ENCODE results near the gene BSN. TPM values are rescaled to one million over a fixed set of nuclear protein-coding genes. Genes with fewer than 3 reads are reported as not detected.

BSN gene
- total and polyA plus RNA-seq, 2 experiments from 2014 or later, result under 0.01 to 0.03 TPM

- Histone ChIP-seq H3K9me2 (ENCODE audit: insufficient read depth) (no peaks in the 10 kb centered on the region), H3K9me3 (ENCODE audit: low read depth) (no peaks in the 10 kb centered on the region), H3K27ac (no peak overlapping the region), H3F3A (ENCODE audit: insufficient read depth) (no peaks in the 10 kb centered on the region), H3K4me2 (ENCODE audit: unreplicated experiment) (no peak overlapping the region), H3K4me1 (ENCODE audit: insufficient read depth) (no peaks in the 10 kb centered on the region), H2AFZ (no peak overlapping the region), H3K79me2 (ENCODE audit: insufficient read depth) (no peaks in the 10 kb centered on the region), H3K9ac (no peak overlapping the region), H3K36me3 (ENCODE audit: low read depth) (no peaks in the 10 kb centered on the region), H3K27me3 (replicated peaks; ENCODE audit: insufficient read depth) (0 out of 2 replicates have a peak, but pooled peaks cover 10% of the 10 kb centered on the region), H3K4me3 (no peak overlapping the region), H4K20me1 (ENCODE audit: insufficient read depth) (no peaks in the 10 kb centered on the region)
- TF ChIP-seq EZH2phosphoT487 (IDR thresholded peaks at IDR 0.05; ENCODE audit: insufficient read depth, low read depth) (no peak), EZH2 (IDR thresholded peaks at IDR 0.05; ENCODE audit: insufficient read depth, poor library complexity, severe bottlenecking) (no peak)
- WGBS, 2 experiments (ENCODE audit: low coverage in 1 of 2, low lambda C conversion rate in 2 of 2, missing lambda C conversion rate in 2 of 2), result 64 to 66% methylated on average over 14 of the region's 14 CpGs
- DNase-seq, result peak; percentile 15
- in situ Hi-C loops (cut with MboI), result no loop called here
Measured at GRCh38 chr3:49661281-49661680, 107.0 kb downstream of the BSN start.

- no peaks in the 10 kb centered on the region for H4K20me1 ChIP-seq (ENCODE audit: insufficient read depth)
- no peaks in the 10 kb centered on the region for H3K4me1 ChIP-seq (ENCODE audit: insufficient read depth)
- TF ChIP-seq EZH2 (IDR thresholded peaks at IDR 0.05; ENCODE audit: insufficient read depth, poor library complexity, severe bottlenecking) (no peak), EZH2phosphoT487 (IDR thresholded peaks at IDR 0.05; ENCODE audit: insufficient read depth, low read depth) (no peak)
- 76 to 85% methylated on average over 19 to 22 of the region's 22 CpGs for WGBS, 2 experiments (ENCODE audit: low coverage in 1 of 2, low lambda C conversion rate in 2 of 2, missing lambda C conversion rate in 2 of 2)
- no peaks in the 10 kb centered on the region for H3K36me3 ChIP-seq (ENCODE audit: low read depth)
- H3K27me3 ChIP-seq (replicated peaks; ENCODE audit: insufficient read depth), result 0 out of 2 replicates have a peak, but pooled peaks cover 3% of the 10 kb centered on the region
- no peaks in the 10 kb centered on the region for H3F3A ChIP-seq (ENCODE audit: insufficient read depth)
- H3K27ac ChIP-seq, result no peak overlapping the region
- no peak overlapping the region for H3K4me3 ChIP-seq
- DNase-seq, result no peak
- no peaks in the 10 kb centered on the region for H3K9me3 ChIP-seq (ENCODE audit: low read depth)
- no peak overlapping the region for H3K4me2 ChIP-seq (ENCODE audit: unreplicated experiment)
- no peak overlapping the region for H2AFZ ChIP-seq
- H3K79me2 ChIP-seq (ENCODE audit: insufficient read depth), result no peaks in the 10 kb centered on the region
- H3K9ac ChIP-seq, result no peak overlapping the region
- H3K9me2 ChIP-seq (ENCODE audit: insufficient read depth), result no peaks in the 10 kb centered on the region
- in situ Hi-C loops (cut with MboI), result no loop called here
Measured at GRCh38 chr3:49662021-49662420, 107.7 kb downstream of the BSN start.

GRCh38 chr3:49662720-49663413 is 108.6 kb downstream of the BSN start:
- Histone ChIP-seq H2AFZ (no peak overlapping the region), H3K4me1 (ENCODE audit: insufficient read depth) (no peaks in the 10 kb centered on the region), H4K20me1 (ENCODE audit: insufficient read depth) (no peaks in the 10 kb centered on the region), H3F3A (ENCODE audit: insufficient read depth) (no peaks in the 10 kb centered on the region), H3K4me3 (no peak overlapping the region), H3K27me3 (replicated peaks; ENCODE audit: insufficient read depth) (no peaks in the 10 kb centered on the region), H3K27ac (no peak overlapping the region), H3K79me2 (ENCODE audit: insufficient read depth) (no peaks in the 10 kb centered on the region), H3K9me2 (ENCODE audit: insufficient read depth) (no peaks in the 10 kb centered on the region), H3K9ac (no peak overlapping the region), H3K36me3 (ENCODE audit: low read depth) (no peaks in the 10 kb centered on the region), H3K9me3 (ENCODE audit: low read depth) (no peaks in the 10 kb centered on the region), H3K4me2 (ENCODE audit: unreplicated experiment) (no peak overlapping the region)
- TF ChIP-seq EZH2phosphoT487 (IDR thresholded peaks at IDR 0.05; ENCODE audit: insufficient read depth, low read depth), result no peak
- no peak for TF ChIP-seq EZH2 (IDR thresholded peaks at IDR 0.05; ENCODE audit: insufficient read depth, poor library complexity, severe bottlenecking)
- in situ Hi-C loops (cut with MboI), result no loop called here
- DNase-seq, result no peak
- 86 to 89% methylated on average over 29 to 32 of the region's 34 CpGs for WGBS, 2 experiments (ENCODE audit: low coverage in 1 of 2, low lambda C conversion rate in 2 of 2, missing lambda C conversion rate in 2 of 2)

- Histone ChIP-seq H3K4me1 (ENCODE audit: insufficient read depth) (no peaks in the 10 kb centered on the region), H3F3A (ENCODE audit: insufficient read depth) (no peaks in the 10 kb centered on the region), H3K9me2 (ENCODE audit: insufficient read depth) (no peaks in the 10 kb centered on the region), H3K36me3 (ENCODE audit: low read depth) (no peaks in the 10 kb centered on the region), H3K4me2 (ENCODE audit: unreplicated experiment) (no peak overlapping the region), H3K27me3 (replicated peaks; ENCODE audit: insufficient read depth) (no peaks in the 10 kb centered on the region), H2AFZ (no peak overlapping the region), H4K20me1 (ENCODE audit: insufficient read depth) (no peaks in the 10 kb centered on the region), H3K79me2 (ENCODE audit: insufficient read depth) (no peaks in the 10 kb centered on the region), H3K9me3 (ENCODE audit: low read depth) (no peaks in the 10 kb centered on the region), H3K9ac (no peak overlapping the region), H3K4me3 (no peak overlapping the region), H3K27ac (no peak overlapping the region)
- 100% methylated on average over 1 of the region's 1 CpG for WGBS, 2 experiments (ENCODE audit: low coverage in 1 of 2, low lambda C conversion rate in 2 of 2, missing lambda C conversion rate in 2 of 2)
- in situ Hi-C loops (cut with MboI), result no loop called here
- TF ChIP-seq EZH2phosphoT487 (IDR thresholded peaks at IDR 0.05; ENCODE audit: insufficient read depth, low read depth) (no peak), EZH2 (IDR thresholded peaks at IDR 0.05; ENCODE audit: insufficient read depth, poor library complexity, severe bottlenecking) (no peak)
- no peak for DNase-seq
Measured at GRCh38 chr3:49663831-49664230, 109.6 kb downstream of the BSN start.
